Neural cell (in vitro differentiated cells): Measurements from ENCODE around the gene ANXA5. TPM values are rescaled to one million over a fixed set of nuclear protein-coding genes. Genes with fewer than 3 reads are reported as not detected.

ENCODE experiments used
- H2AFZ ChIP-seq: fragments of 200-600, 300-800 bp; sonication (generic), shearing (Covaris generic); 2 replicates; pipeline ENCODE4 v1.6.0; 2014; ENCODE audit warnings: low read depth, mild to moderate bottlenecking, antibody characterized with exemption, low read length, moderate library complexity
- H3F3A ChIP-seq: fragments of 200-600 bp; shearing (Covaris generic); 2 replicates; pipeline ENCODE4 v1.6.1; 2016; ENCODE audit warnings: mild to moderate bottlenecking, moderate library complexity, mixed read lengths, antibody characterized with exemption, low read length; ENCODE audit not compliant: insufficient read depth, poor library complexity, severe bottlenecking
- H3K27ac ChIP-seq: fragments of 200-600, 300-800 bp; sonication (generic), shearing (Covaris generic); 2 replicates; pipeline ENCODE4 v1.5.1; 2014; ENCODE audit warnings: mild to moderate bottlenecking, low read length, moderate library complexity
- H3K27me3 ChIP-seq: fragments of 300-800, 200-600 bp; sonication (generic), shearing (Covaris generic); 2 replicates; pipeline ENCODE4 v1.6.0; 2014; ENCODE audit warnings: mild to moderate bottlenecking, low read depth, low read length, moderate library complexity; ENCODE audit not compliant: insufficient read depth
- H3K36me3 ChIP-seq: fragments of 300-800, 200-600 bp; sonication (generic), shearing (Covaris generic); 2 replicates; pipeline ENCODE4 v1.5.1; 2014; ENCODE audit warnings: mild to moderate bottlenecking, antibody characterized with exemption, low read length, moderate library complexity; ENCODE audit not compliant: insufficient read depth
- H3K4me2 ChIP-seq: fragments of 300-800, 200-600 bp; sonication (generic), shearing (Covaris generic); 2 replicates; pipeline ENCODE4 v1.6.0; 2014; ENCODE audit warnings: mild to moderate bottlenecking, low read length
- H3K4me3 ChIP-seq: fragments of 300-800, 200-600 bp; sonication (generic), shearing (Covaris generic); 2 replicates; pipeline ENCODE4 v1.5.1; 2014; ENCODE audit warnings: mild to moderate bottlenecking, low read length, moderate library complexity
- H3K79me2 ChIP-seq: fragments of 200-600 bp; shearing (Covaris generic); replicated peaks from 2 replicates; pipeline ENCODE4 v1.6.0; 2014; ENCODE audit warnings: mild to moderate bottlenecking, low read length, moderate library complexity; ENCODE audit not compliant: insufficient read depth
- H3K9ac ChIP-seq: fragments of 300-800, 200-600 bp; sonication (generic), shearing (Covaris generic); 2 replicates; pipeline ENCODE4 v1.6.1; 2016; ENCODE audit warnings: mild to moderate bottlenecking, low read length, mixed read lengths
- H3K9me2 ChIP-seq: fragments of 200-600 bp; shearing (Covaris generic); 2 replicates; pipeline ENCODE4 v1.6.1; 2016; ENCODE audit warnings: mild to moderate bottlenecking, low read length, mixed read lengths; ENCODE audit not compliant: insufficient read depth
- H3K9me3 ChIP-seq: fragments of 200-600, 300-800 bp; sonication (generic), shearing (Covaris generic); 2 replicates; pipeline ENCODE4 v1.6.1; 2016; ENCODE audit warnings: mild to moderate bottlenecking, mixed run types, low read length, moderate library complexity, mixed read lengths
- H4K20me1 ChIP-seq: fragments of 200-600 bp; shearing (Covaris generic); 2 replicates; pipeline ENCODE4 v1.6.1; 2016; ENCODE audit warnings: mild to moderate bottlenecking, mixed run types; ENCODE audit not compliant: insufficient read depth
- CTCF ChIP-seq: fragments of 450-650 bp; IDR thresholded peaks from 2 replicates; pipeline ENCODE4 v1.5.1; 2014; ENCODE audit warnings: antibody characterized with exemption, mild to moderate bottlenecking, moderate library complexity; ENCODE audit not compliant: poor library complexity, severe bottlenecking
- EP300 ChIP-seq: fragments of 450-650 bp; conservative IDR thresholded peaks from 2 replicates; pipeline ENCODE4 v1.6.1; 2014; ENCODE audit warnings: antibody characterized with exemption, mild to moderate bottlenecking, moderate library complexity; ENCODE audit not compliant: poor library complexity, severe bottlenecking
- EZH2 ChIP-seq: fragments of 200-600, 300-800 bp; shearing (Covaris generic), sonication (generic); IDR thresholded peaks from 2 replicates; pipeline ENCODE4 v1.6.1; 2014; ENCODE audit warnings: antibody characterized with exemption, low read length, borderline replicate concordance, mild to moderate bottlenecking; ENCODE audit not compliant: insufficient read depth, poor library complexity, severe bottlenecking
- MXI1 ChIP-seq: fragments of 450-650 bp; conservative IDR thresholded peaks from 2 replicates; pipeline ENCODE4 v1.6.1; 2014; ENCODE audit warnings: antibody characterized with exemption, mild to moderate bottlenecking; ENCODE audit not compliant: poor library complexity, severe bottlenecking
- POLR2AphosphoS5 ChIP-seq: IDR thresholded peaks from 2 replicates; pipeline ENCODE4 v1.6.1; 2012
- RAD21 ChIP-seq: fragments of 450-650 bp; conservative IDR thresholded peaks from 2 replicates; pipeline ENCODE4 v1.6.1; 2014; ENCODE audit warnings: antibody characterized with exemption, mild to moderate bottlenecking, moderate library complexity
- SMC3 ChIP-seq: fragments of 450-650 bp; conservative IDR thresholded peaks from 2 replicates; pipeline ENCODE4 v1.6.1; 2014; ENCODE audit warnings: antibody characterized with exemption, mild to moderate bottlenecking, moderate library complexity; ENCODE audit not compliant: poor library complexity
- TAF1 ChIP-seq: IDR thresholded peaks from 2 replicates; pipeline ENCODE4 v1.6.1; 2012; ENCODE audit warnings: low read depth
- polyA plus RNA-seq: library from polyadenylated mRNA; depleted of rRNA; stranded (reverse); fragments of >200 nt; gene quantifications from 2 replicates; pipeline ENCODE4 v1.2.3, GENCODE V29; 2014
- TF ChIP-seq, protein P1 (sequence below): IDR thresholded peaks from 2 replicates; pipeline ENCODE4 v1.6.1; 2012; ENCODE audit warnings: borderline replicate concordance

ANXA5 gene
- polyA plus RNA-seq, 1 donor from 2014 or later: 8.1 TPM

DNA sequence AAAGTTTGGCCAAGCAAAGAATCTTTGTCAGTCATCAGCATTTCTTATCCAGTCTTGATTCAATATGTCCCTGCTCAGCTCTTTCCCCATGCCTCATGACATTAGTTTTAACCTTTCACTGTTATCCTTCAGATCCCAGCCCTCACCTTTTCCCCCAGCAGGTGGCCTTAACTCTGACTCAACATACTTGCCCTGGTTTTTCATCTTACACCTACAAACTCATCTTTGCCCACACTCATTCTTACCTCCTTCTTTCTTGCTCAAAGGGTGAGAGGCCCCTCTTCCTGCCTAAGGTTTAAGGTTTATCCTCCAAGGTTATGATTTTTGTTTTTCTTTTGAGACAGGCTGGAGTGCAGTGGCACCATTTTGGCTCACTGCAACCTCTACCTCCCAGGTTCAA is 10.6 kb upstream of the ANXA5 start:
- Histone ChIP-seq H3K9me3 (no peaks in the 10 kb centered on the region), H3F3A (no peaks in the 10 kb centered on the region), H3K4me3 (no peak overlapping the region), H4K20me1 (no peaks in the 10 kb centered on the region), H2AFZ (no peak overlapping the region), H3K27ac (no peak overlapping the region), H3K27me3 (no peaks in the 10 kb centered on the region), H3K9me2 (no peaks in the 10 kb centered on the region), H3K9ac (no peak overlapping the region), H3K4me2 (no peak overlapping the region), H3K36me3 (no peaks in the 10 kb centered on the region), H3K79me2 (no peaks in the 10 kb centered on the region)
- TF ChIP-seq TAF1 (no peak), EP300 (no peak), CTCF (no peak), MXI1 (no peak), EZH2 (no peak), RAD21 (no peak), SMC3 (no peak), POLR2AphosphoS5 (no peak)
- TF ChIP-seq, protein P1, sequence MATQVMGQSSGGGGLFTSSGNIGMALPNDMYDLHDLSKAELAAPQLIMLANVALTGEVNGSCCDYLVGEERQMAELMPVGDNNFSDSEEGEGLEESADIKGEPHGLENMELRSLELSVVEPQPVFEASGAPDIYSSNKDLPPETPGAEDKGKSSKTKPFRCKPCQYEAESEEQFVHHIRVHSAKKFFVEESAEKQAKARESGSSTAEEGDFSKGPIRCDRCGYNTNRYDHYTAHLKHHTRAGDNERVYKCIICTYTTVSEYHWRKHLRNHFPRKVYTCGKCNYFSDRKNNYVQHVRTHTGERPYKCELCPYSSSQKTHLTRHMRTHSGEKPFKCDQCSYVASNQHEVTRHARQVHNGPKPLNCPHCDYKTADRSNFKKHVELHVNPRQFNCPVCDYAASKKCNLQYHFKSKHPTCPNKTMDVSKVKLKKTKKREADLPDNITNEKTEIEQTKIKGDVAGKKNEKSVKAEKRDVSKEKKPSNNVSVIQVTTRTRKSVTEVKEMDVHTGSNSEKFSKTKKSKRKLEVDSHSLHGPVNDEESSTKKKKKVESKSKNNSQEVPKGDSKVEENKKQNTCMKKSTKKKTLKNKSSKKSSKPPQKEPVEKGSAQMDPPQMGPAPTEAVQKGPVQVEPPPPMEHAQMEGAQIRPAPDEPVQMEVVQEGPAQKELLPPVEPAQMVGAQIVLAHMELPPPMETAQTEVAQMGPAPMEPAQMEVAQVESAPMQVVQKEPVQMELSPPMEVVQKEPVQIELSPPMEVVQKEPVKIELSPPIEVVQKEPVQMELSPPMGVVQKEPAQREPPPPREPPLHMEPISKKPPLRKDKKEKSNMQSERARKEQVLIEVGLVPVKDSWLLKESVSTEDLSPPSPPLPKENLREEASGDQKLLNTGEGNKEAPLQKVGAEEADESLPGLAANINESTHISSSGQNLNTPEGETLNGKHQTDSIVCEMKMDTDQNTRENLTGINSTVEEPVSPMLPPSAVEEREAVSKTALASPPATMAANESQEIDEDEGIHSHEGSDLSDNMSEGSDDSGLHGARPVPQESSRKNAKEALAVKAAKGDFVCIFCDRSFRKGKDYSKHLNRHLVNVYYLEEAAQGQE: no peak

GRCh38 chr4:121706595-121707021 is 9.8 kb upstream of the ANXA5 start:
- no peaks in the 10 kb centered on the region for H3K27me3 ChIP-seq
- TF ChIP-seq CTCF (no peak), RAD21 (no peak), EP300 (no peak), TAF1 (no peak), MXI1 (no peak), EZH2 (no peak), SMC3 (no peak), POLR2AphosphoS5 (no peak)
- TF ChIP-seq, protein P1: no peak
- no peaks in the 10 kb centered on the region for H4K20me1 ChIP-seq
- H3K36me3 ChIP-seq: no peaks in the 10 kb centered on the region
- H3K4me3 ChIP-seq: no peak overlapping the region
- H3K4me2 ChIP-seq: no peak overlapping the region
- no peaks in the 10 kb centered on the region for H3K9me3 ChIP-seq
- no peak overlapping the region for H3K27ac ChIP-seq
- H2AFZ ChIP-seq: no peak overlapping the region
- H3K9ac ChIP-seq: no peak overlapping the region
- no peaks in the 10 kb centered on the region for H3F3A ChIP-seq
- H3K9me2 ChIP-seq: no peaks in the 10 kb centered on the region
- no peaks in the 10 kb centered on the region for H3K79me2 ChIP-seq
